Activated T-cell treated with anti-CD3 and anti-CD28 coated beads, Interleukin-2, amount 50 U/mL, for 1 hour (primary cell): Measurements from ENCODE around the gene OR5B12.
"Not testable (repeated sequence)": the region's sequence is repeated elsewhere in the genome, so short reads cannot be mapped to it uniquely, and the experiment has no call there.

Experiments used
- DNase-seq: peaks from one replicate; pipeline ENCODE4 v3.0.0-alpha.2; 2020

Gene OR5B12

DNA sequence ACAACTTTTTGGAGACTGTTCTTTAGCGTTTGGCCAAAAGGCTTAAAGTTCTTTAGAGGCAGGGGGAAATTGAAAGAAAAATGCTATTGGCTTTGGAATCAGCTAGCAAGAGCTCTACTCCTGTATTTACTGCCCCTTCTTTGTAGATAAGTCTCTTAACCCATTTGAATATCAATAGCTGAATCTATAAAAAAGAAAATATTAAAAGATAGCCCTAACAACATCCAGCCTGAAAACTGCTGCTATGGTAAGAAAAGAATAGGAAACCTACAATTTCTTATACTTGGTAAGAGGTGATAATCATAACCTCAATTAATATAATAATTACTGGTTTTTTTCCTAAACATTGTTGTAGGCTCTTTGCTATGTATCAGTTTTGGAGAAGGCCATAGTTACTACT lies at the start of gene OR5B12:
TSS of gene OR5B12 (minus strand) at position 101 of the 400 bp plus-strand sequence. CDS start 2,085 bp downstream, outside the sequence.
- DNase-seq = no peak

DNA sequence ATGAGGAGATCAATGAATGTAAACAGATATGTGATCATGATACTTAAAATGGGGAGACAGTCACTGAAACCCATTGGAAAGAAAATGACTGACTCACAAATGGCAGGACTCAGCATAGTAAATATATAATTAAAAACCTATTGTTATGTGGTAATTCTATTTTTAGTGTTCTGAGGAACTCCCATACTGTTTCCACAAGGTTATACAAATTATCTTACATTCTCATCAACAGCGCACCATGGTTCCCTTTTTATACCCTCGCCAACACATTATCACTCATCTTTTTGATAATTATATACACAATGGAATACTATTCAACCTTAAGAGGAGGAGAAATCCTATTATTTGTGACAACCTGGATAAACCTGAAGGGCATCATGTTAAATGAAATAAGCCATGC lies 48.8 kb upstream of the OR5B12 start:
- no peak for DNase-seq

DNA sequence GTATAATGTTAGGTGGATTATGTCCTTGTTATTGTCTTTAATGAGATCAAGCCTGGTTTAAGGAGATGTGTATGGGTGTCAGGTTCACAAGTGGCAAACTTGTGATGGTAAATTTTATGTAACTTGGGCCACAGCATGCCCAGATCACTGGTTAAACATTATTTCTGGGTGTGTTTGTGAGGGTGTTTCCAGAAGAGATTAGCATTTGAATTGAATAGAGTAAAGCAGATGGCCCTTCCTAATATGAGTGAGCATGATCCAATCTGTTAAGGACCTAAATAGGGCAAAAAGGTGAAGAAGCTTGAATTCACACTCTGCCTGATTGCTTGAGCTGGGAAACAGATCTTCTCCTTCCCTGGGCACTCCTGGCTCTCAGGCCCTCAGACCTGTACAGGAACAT lies 45.1 kb upstream of the OR5B12 start:
- no peak for DNase-seq

GRCh38 chr11:58485961-58486360 lies 43.9 kb upstream of the OR5B12 start:
- DNase-seq = no peak

DNA sequence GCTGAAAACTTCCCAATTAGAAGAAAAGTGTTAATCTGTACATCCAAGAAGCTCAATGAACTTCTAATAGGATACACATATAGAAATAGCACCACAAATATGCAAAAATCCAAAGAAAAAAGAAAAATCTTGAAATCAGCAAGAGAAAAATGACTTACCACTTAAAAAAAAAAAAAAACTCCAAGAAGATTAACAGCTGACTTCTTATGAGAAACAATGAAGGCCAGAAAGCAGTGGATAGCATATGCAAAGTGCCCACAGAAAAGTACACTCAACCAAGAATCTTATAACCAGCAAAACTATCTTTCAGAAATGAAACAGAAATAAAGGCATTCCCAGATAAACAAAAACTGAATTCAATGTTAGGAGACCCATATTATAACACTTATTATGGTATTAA lies 29.9 kb upstream of the OR5B12 start:
- no peak for DNase-seq

GRCh38 chr11:58466293-58466692 lies 24.3 kb upstream of the OR5B12 start:
- DNase-seq = no peak

DNA sequence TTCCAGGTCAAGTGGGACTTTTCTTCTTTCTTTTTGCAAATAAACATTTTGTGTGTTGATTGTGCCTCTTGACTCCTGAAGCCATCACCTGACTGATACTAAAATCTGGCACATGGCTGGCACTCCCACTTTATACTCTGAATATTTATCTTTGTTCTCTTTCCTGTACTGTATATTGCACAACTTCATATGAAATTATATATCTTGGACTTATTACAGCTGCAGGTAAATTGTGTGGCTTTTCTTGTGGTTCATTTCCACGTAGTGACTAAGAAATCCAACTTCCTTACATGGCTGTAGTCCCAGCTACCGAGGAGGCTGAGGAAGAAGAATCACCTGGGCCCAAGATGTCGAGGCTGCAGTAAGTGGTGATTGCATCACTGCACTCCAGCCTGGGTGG lies 23.7 kb upstream of the OR5B12 start:
- DNase-seq = no peak

GRCh38 chr11:58451585-58451984 lies 9.5 kb upstream of the OR5B12 start:
- no peak for DNase-seq

GRCh38 chr11:58446294-58446693 lies 4.3 kb upstream of the OR5B12 start:
- DNase-seq = no peak

DNA sequence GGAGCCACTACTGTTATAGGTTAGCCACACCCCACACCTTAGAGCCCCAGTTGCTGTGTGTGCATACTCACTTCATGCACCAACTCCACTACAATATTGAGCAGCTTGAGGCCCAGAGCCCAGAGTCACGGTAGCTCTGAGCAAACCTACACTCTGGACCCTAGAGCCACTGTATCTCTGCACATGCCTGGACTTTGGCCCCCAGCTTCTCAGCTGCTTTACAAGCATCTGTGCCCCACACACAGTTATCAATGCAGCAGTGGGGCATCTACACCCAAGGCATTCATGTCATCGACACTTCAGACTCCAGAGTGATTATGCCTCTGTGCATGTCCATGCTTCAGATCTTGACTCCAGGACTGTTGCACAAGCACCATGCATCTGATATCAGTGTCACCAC lies 2.3 kb upstream of the OR5B12 start:
- DNase-seq = no peak

- no peak for DNase-seq
Measured at GRCh38 chr11:58438486-58438885, 3.5 kb downstream of the OR5B12 start.

GRCh38 chr11:58434217-58434616 lies 7.8 kb downstream of the OR5B12 start:
- DNase-seq = no peak

- DNase-seq = no peak
Measured at GRCh38 chr11:58433638-58434203, 8.3 kb downstream of the OR5B12 start.

- no peak for DNase-seq
Measured at GRCh38 chr11:58429273-58429672, 12.8 kb downstream of the OR5B12 start.

DNA sequence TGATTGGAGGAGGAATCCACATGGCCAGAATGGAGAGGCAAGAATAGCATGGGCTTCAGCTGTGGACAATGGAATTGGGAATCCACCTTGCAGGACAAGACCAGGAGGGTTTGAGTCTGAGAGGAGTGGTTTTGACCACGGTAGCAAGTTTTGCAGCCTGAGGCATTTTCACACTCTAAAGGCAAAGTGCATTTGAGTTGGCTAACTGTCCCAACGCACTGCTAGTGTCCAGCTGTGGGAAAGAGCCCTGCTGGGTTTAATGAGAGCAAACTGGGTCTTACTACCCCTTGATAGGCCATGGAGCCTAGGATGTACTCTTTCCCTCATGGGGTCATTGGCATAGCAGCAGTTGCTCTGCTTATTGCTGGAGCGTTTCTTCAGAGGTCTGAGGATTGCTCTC lies 14.0 kb downstream of the OR5B12 start, which contains the start of gene OR5B2:
TSS of gene OR5B2 (minus strand) at position 101 of the 400 bp plus-strand sequence. CDS start 4,860 bp downstream, outside the sequence.
- DNase-seq = no peak

- no peak for DNase-seq
Measured at GRCh38 chr11:58406774-58407173, 35.3 kb downstream of the OR5B12 start, which contains the start of gene OR5B3. OR5B3 (minus strand) TSS chr11:58406874; CDS start chr11:58403409, 3,465 bp downstream.

DNA sequence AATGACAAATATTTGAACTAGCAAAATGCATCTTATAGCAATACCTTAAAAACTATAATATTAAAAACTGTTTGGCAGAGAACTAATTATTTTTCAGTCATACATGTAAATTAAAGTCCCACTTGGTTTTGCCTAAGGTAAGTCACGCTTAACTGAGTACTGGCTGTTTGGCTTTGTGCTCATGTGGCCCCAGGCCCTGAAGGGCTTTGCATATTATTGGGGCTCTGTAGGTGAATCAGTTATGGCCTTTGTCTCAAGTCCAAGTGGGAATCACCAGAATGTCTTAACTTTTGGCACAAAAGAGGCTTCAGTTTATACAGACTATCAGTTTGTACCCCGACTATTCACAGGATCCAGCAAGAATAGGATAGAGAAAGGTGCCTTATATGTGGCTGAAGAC lies 42.4 kb downstream of the OR5B12 start:
- DNase-seq = not testable (repeated sequence)

DNA sequence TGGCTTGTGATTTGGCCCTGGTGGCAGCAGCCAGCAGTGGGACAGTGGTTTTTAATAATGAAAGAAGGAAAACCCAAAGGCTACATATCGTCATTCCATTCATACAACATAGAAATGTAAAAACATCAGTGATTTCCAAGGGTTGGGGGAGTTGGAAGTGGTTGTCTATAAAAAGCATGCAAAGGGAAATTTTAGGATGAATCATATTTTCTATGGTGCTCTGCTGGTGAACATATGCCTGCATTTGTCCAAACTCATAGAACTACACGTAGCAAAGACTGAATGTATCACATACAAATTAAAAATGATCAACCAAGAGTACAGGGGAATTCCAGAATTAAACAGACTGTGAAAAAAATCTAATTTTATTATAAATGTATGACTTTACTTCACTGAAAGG lies 46.5 kb downstream of the OR5B12 start:
- DNase-seq = no peak

- no peak for DNase-seq
Measured at GRCh38 chr11:58394195-58394594, 47.8 kb downstream of the OR5B12 start.

DNA sequence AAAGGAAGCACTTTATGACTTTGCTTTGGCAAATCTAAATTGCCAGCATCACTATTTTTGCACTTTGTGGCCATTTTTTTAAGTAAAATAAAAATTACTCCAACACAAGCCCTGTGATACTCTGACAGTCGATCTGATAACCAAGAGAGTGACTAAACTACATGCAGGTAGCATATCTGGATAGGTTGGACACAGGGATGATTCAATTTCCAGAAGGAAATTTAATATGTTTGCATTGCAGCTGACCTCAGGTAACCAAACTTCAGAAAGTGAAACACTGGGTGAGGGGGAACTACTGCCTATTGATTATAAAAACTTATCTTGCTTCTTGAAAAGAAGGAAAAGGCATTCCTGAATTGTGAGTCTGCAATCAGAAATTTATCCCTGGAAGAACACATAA lies 49.3 kb downstream of the OR5B12 start:
- DNase-seq = no peak

DNA sequence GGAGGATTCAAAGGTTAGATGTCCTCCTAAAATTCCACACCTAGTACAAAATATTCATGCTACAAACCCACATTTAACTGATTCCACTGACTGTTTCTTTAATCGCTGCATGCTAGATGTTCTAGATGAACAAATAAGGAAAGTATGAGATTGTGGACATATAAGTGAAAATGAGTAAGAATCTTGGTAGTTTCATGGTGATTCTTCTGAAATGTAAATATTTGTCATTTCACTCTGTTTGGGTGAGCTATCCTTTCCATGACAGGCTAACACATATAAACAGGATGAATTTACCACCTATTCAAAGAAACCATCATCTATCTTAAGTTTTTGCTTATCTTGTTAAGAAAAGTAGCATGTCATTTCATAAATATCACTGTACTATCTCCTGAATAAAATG lies 50.2 kb downstream of the OR5B12 start:
- DNase-seq = no peak

GRCh38 chr11:58390551-58391063 lies 51.4 kb downstream of the OR5B12 start:
- no peak for DNase-seq
